Measurements from ENCODE around the gene FCHSD2. TPM values are rescaled to one million over a fixed set of nuclear protein-coding genes. Genes with fewer than 3 reads are reported as not detected.
A peak's percentile ranks its signal among the peaks of the same experiment; 100 is the strongest.

Gene FCHSD2
- polyA plus RNA-seq, 3 donors, result 14.5 to 43.5 (median 16.6) TPM

GRCh38 chr11:73167363-73167954 is 25.3 kb upstream of the FCHSD2 start:
- Histone ChIP-seq H3K79me2 (ENCODE audit: insufficient read depth, low read length) (no peaks in the 10 kb centered on the region), H4K20me1 (ENCODE audit: insufficient read depth, low read length) (no peaks in the 10 kb centered on the region), H3K4me3 (replicated peaks in 1 of 3; ENCODE audit: low read depth in 2 of 3, low read length in 3 of 3) (no peak overlapping the region), H3K4me1 (ENCODE audit: control insufficient read depth in 1 of 2, insufficient read depth in 2 of 2, low read length in 2 of 2) (peaks cover 4% of the 10 kb centered on the region in 2 donors), H3K9ac (ENCODE audit: insufficient read depth, low read length, poor library complexity, severe bottlenecking) (no peak overlapping the region), H3K4me2 (replicated peaks; ENCODE audit: extremely low read depth, low read length, poor library complexity, severe bottlenecking) (no peak overlapping the region), H3K9me3 (replicated peaks in 1 of 2; ENCODE audit: control insufficient read depth in 1 of 2, insufficient read depth in 1 of 2, low read length in 2 of 2) (no peaks in the 10 kb centered on the region), H2AFZ (ENCODE audit: insufficient read depth, low read depth, low read length, poor library complexity, severe bottlenecking) (no peak overlapping the region), H3K36me3 (replicated peaks in 1 of 2; ENCODE audit: control insufficient read depth in 1 of 2, insufficient read depth in 2 of 2, low read length in 2 of 2) (no peaks in the 10 kb centered on the region), H3K27ac (ENCODE audit: low read depth in 1 of 2, low read length in 2 of 2) (no peak overlapping the region), H3K27me3 (ENCODE audit: control insufficient read depth in 2 of 2, insufficient read depth in 2 of 2, low read length in 2 of 2) (no peaks in the 10 kb centered on the region)
- H3K4me3 Mint-ChIP-seq, result no peak overlapping the region
- H3K4me1 Mint-ChIP-seq, result peaks cover 21% of the 10 kb centered on the region
- peak overlapping the region in 1 of 7 donors; percentile 21 for H3K27ac Mint-ChIP-seq
- WGBS (ENCODE audit: insufficient coverage), result 100% methylated on average over 1 of the region's 3 CpGs
- no peak for TF ChIP-seq CTCF (IDR thresholded peaks at IDR 0.05)
- intact Hi-C loops (cut with micrococcal nuclease), result no loop called here
- H3K36me3 Mint-ChIP-seq, result peaks cover 0 to 1% of the 10 kb centered on the region in 2 donors
- no peak for DNase-seq
- H3K27me3 Mint-ChIP-seq (ENCODE audit: low read depth in 3 of 3), result peaks cover 0 to 1% (median 0%) of the 10 kb centered on the region in 3 donors
- peaks cover 0 to 6% (median 0%) of the 10 kb centered on the region in 7 donors for H3K9me3 Mint-ChIP-seq

- no peaks in the 10 kb centered on the region for H3K9me3 ChIP-seq (replicated peaks in 1 of 2; ENCODE audit: control insufficient read depth in 1 of 2, insufficient read depth in 1 of 2, low read length in 2 of 2)
- H3K4me3 ChIP-seq (replicated peaks in 1 of 3; ENCODE audit: low read depth in 2 of 3, low read length in 3 of 3), result no peak overlapping the region
- no peak overlapping the region for H3K4me2 ChIP-seq (replicated peaks; ENCODE audit: extremely low read depth, low read length, poor library complexity, severe bottlenecking)
- Mint-ChIP-seq H3K27ac (peak overlapping the region in 1 of 7 donors; percentile 6), H3K27me3 (ENCODE audit: low read depth in 3 of 3) (peaks cover 0 to 1% (median 0%) of the 10 kb centered on the region in 3 donors), H3K4me1 (peaks cover 20% of the 10 kb centered on the region), H3K9me3 (peaks cover 0 to 7% (median 0%) of the 10 kb centered on the region in 7 donors), H3K4me3 (no peak overlapping the region), H3K36me3 (peaks cover 0 to 3% of the 10 kb centered on the region in 2 donors)
- no peaks in the 10 kb centered on the region for H3K36me3 ChIP-seq (replicated peaks in 1 of 2; ENCODE audit: control insufficient read depth in 1 of 2, insufficient read depth in 2 of 2, low read length in 2 of 2)
- no peaks in the 10 kb centered on the region for H3K27me3 ChIP-seq (ENCODE audit: control insufficient read depth in 2 of 2, insufficient read depth in 2 of 2, low read length in 2 of 2)
- WGBS (ENCODE audit: insufficient coverage), result 100% methylated on average over 1 of the region's 2 CpGs
- TF ChIP-seq CTCF (IDR thresholded peaks at IDR 0.05), result no peak
- H3K4me1 ChIP-seq (ENCODE audit: control insufficient read depth in 1 of 2, insufficient read depth in 2 of 2, low read length in 2 of 2), result peaks cover 11% of the 10 kb centered on the region in 2 donors
- no peaks in the 10 kb centered on the region for H4K20me1 ChIP-seq (ENCODE audit: insufficient read depth, low read length)
- DNase-seq, result peak; percentile 20 to 36 (median 26)
- no peak overlapping the region for H2AFZ ChIP-seq (ENCODE audit: insufficient read depth, low read depth, low read length, poor library complexity, severe bottlenecking)
- no peak overlapping the region for H3K9ac ChIP-seq (ENCODE audit: insufficient read depth, low read length, poor library complexity, severe bottlenecking)
- no peak overlapping the region for H3K27ac ChIP-seq (ENCODE audit: low read depth in 1 of 2, low read length in 2 of 2)
- intact Hi-C loops (cut with micrococcal nuclease), result no loop called here
- H3K79me2 ChIP-seq (ENCODE audit: insufficient read depth, low read length), result no peaks in the 10 kb centered on the region
These were observed 22.9 kb upstream of the FCHSD2 start for GRCh38 chr11:73164803-73165540.

Measured in CD14-positive monocyte (primary cell).